Frontal cortex (tissue), 4 donors: Measurements from ENCODE around the gene IER5. TPM values are rescaled to one million over a fixed set of nuclear protein-coding genes. Genes with fewer than 3 reads are reported as not detected.
"Not testable (repeated sequence)": the region's sequence is repeated elsewhere in the genome, so short reads cannot be mapped to it uniquely, and the experiment has no call there.

Experiments used
- DNase-seq, 2 donors: peaks; one replicate each; pipeline ENCODE4 v3.0.0; 2012; ENCODE audit warnings: low spot score in 2 of 2
- FAIRE-seq: peaks from 2 replicates; lab custom pipeline; 2012; peaks lifted over from hg19 to GRCh38; lab: Jason Lieb, UNC
- total RNA-seq: library from RNA; depleted of rRNA; stranded (reverse); fragments of >200 nt; gene quantifications from one replicate; pipeline ENCODE4 v1.2.3, GENCODE V29; 2014
- donor health status: control.
- donor health status: control.
- donor health status: control.

Gene IER5
- total RNA-seq, 1 donor from 2014 or later, result 22.0 TPM

DNA sequence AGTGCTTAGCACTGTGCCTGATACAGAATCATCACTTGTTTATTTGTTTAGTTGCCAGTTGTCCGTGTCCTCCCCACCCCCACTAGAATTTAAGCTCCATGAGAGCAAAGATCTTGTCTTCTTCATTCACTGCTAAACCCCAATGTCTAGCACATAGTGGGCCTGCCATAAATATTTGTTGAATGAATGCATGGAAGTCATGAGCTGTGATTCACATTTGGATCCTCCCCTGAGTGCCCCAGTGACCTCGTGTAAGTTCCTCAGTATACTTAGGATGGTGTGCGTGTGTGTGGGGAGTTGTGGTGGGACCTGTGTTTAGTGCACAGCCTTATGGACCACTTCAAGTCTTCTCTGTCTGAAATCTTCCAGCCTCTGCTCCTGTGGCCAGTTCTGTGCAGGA, 23.1 kb downstream of the IER5 start:
- FAIRE-seq, result no peak
- no peak for DNase-seq

DNA sequence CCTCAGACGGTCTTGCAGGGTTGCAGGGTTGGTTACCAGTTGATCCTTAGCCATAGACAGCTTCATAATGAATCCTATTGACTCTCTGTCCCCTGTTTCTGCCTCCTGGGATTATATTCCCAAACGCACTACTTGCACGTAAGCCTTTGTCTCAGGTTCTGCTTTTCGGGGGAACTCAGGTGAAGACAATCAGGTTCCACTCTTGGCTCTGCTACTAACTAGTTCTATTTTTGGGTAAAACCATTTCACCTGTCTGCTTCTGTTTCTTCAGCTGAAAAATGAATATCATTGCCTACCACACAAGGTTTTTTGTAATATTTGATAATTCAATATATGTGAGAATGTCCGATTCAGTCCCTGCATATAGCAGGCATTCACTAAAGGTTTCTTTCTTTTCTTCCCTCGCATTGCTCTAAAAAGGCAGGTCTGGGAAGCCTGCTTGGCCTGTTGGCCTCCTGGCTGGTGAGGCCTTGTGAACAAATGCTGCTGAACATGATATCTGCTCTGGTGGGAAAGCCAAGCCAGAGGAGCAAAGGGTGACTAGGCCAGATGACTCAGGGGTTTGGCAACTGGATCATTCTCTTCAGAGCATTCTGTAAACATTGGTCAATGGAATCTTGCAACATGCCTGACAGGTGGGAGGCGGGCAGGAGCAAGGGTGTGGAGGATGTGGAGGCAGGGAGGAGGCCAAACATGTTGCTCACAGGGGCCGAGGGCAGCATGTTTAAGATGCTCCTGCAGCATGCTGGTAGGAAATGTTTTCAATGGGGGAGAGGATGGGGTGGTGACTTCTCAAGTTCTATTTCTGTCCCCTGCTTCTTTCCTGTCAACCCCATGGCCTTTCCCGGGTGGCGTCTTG, 23.8 kb downstream of the IER5 start:
- FAIRE-seq (no peak), DNase-seq (no peak)

DNA sequence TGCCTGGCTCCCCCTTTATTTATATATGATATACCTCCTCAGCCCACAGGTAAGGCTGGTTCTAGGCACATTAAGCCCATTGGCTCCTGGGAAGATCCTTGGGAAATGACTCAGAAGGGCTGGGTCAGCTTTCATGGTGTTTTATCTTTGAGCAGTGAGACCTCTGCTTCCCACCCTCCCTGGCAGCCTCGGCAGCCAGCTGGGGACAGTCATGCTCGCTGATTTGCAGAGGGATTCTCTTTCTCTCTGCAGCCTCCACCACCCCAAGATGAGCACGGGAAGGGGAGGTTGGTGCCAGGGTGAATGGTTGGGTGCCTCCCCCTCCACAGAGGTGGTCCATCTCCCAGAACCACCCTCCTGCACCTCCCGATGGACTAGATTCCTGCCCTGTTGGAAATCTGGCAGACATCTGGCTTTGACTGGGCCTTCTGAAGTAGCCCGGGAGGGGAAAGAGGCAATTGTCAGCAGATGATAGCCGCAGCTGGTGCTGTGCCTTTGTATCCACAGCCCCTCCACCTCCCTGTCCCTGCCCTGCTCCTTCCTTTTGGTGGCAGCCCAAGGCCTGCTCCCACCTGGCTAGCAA, 24.6 kb downstream of the IER5 start:
- FAIRE-seq (no peak), DNase-seq (no peak)

DNA sequence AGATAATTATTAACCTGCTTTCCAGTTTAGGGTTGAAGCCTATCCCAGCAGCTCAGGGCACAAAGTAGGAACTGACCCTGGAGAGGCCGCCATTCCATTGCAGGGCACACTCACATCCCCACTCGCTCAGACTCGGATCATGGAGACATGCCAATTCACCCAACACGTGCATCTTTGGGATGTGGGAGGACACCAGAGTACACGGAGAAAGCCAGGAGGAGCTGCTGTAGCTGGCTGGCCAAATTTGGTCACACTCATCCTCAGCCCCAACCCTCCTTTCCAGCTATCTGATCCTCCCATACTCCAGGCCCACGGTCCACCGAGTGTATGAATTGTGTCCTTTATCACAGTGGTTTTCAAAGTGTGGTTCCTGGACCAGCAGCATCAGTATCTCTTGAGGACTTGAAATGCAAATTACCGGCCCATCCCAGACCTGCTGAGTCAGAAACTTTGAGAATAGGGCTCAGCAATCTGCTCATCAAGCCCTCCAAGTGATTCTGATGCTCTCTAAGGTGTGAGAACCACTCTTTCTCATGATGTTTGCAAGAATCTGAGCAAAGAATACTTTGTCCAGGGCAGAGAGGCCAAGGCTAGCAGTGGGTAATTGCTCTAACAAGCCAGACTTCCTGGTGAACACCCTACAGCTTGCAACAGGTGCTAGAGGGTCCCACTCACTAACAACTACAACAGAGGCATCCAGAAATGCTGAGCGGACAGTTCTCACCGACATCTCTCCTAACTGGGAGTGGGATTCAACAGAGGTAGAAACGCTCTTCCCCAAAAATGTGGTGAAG, 26.3 kb downstream of the IER5 start:
- FAIRE-seq, result no peak
- no peak for DNase-seq

DNA sequence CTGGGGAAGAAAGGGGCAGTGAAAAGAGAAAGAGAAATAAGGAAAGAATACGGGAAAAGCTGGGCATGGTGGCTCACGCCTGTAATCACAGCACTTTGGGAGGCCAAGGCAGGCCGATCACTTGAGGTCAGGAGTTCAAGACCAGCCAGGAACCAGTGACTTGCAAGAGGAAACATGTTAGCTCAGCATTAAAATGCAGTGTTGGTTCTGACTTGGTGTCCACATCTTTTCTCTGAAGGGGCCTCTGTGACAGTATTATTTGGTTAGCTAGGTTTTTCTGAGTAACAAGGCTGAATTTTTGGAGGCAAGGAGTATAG, 26.8 kb downstream of the IER5 start:
- no peak for DNase-seq
- FAIRE-seq, result no peak

DNA sequence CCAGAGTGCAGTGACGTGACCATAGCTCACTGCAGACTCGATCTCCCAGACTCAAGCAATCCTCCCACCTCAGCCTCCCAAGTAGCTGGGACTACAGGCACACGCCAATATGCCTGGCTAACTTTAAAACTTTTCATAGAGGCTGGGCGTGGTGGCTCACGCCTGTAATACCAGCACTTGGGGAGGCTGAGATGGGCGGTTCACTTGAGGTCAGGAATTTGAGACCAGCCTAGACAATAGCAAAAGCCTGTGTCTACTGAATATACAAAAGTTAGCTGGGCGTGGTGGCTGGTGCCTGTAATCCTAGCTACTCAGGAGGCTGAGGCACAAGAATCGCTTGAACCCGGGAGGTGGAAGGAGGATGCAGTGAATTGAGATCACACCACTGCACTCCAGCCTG, 27.5 kb downstream of the IER5 start:
- DNase-seq, result not testable (repeated sequence)

DNA sequence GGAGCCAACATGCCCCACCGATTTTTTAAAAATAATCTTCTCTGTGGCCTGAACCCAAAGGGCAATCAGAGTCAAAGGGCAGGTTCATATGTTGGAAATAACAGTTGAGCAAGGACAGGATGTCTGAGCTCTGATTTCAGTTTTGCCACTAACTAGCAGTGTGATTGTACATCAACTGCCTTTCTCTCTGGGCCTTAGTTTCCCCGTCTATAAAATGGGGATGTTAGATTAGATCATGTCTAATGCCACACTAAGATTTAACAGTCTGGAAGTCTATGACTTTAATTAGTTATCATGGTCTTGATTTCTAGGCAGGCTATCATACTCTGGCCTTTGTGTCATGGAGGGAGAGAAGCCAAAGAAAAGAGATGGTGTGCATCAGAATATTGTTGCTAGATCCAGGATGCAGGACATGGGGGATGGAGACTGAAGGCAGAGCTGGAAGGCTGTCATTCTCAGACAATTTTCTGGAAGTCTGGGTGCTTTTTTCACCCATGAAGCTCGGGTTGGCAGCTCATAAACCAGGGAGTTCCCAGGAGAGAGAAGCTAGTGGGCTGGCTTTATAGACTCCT, 28.4 kb downstream of the IER5 start:
- FAIRE-seq (no peak), DNase-seq (no peak)

More for the DNA sequence above, 27.5 kb downstream of the IER5 start:
- FAIRE-seq, result not testable (repeated sequence)

DNA sequence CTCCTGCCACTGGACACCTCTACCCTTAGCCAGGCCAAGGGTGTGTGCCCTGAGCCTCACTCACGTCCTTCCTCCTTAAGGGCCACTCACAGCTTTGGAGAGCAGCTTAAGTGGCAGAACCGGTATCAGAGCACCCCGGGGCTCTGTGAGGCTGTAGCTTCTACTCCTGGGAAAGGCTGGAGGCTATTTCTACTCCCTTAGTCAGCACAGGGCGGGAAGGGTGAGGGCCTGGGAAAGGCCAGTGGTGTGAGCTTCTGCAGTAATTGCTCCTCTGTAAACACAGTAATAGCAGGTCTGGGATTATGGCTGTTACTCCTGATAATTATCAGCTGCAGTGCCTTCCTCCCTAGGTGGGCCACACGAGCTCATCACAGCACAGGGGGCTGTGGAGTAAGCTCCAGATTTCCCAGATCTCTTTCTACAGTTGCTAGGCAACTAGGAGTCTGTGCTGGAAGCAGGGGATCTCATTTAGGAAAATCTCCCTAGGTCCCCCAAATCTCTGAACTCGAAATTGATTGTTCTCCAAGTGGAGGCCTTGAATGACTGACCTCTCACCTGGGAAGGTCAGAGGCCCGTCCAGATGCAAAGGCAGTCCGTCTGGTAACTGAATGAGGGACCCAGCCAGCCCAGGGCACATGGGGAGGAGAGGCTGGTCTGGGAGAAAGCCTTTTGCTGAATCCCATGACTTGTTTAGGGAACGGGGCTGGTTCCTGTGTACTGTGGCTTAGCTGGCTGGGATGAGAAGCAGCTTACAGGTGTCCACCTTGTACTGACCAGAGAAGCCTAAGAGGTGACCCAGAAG, 29.3 kb downstream of the IER5 start:
- DNase-seq (no peak), FAIRE-seq (no peak)

DNA sequence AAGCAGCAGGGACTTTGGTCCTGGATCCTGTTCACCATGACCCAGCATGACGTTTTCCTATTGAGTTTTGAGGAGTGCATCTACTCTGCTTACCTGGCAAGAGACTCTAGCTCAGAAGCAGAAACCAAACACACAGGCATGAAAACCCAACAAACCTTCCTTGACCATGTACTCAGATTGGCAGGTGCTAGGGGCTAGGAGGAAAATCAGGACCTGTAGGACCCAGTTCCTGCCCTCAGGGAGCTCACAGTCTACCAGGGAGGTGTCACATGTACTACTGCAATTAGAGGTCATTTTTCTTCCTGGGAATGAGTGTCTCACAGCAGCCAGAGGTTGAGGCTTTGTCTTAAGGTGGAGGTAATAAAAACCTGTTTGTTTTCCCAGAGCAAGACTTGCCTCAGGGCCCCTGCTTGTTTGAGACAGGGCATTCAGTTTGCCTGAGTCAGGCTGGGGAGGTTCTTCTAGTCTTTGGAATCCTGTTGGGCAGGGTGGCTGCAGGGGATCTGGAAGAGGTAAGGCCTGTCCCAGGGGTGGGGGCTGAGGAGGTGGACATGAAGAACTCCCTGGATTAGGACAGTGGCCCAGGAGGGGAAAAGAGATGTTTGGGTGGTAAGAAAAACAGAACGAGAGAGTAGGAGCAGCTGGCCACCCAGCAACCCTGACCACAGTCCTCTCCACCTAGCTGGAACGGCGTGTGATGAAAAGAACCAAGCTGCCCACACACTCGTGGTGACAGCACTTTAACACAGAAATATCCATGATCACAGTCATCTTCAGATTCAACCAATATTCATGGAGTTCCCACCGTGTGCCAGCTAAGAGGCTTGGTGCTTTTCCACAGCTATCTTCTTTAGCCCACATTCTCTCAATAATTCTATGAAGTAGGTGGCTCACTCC, 30.8 kb downstream of the IER5 start:
- DNase-seq (no peak), FAIRE-seq (no peak)

DNA sequence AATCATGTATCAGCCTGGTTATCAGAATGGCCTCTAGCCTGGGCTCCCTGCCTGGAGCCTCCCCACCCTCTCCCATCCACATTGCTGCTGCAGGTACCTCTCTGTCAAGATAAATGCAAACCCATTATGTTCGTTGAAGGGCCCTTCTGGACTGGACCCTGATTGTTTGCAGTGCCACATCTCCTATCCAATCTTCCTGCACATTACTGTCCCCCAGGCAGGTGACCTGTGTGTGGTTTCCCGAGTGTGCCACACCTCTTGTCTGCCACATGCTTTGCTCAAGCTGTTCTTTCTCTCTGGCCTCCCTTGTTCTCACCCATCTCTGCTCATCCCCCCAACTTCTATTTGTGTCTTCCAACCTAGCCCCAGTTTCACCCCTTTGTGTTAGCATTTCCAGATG, 32.4 kb downstream of the IER5 start:
- no peak for DNase-seq
- FAIRE-seq, result no peak

DNA sequence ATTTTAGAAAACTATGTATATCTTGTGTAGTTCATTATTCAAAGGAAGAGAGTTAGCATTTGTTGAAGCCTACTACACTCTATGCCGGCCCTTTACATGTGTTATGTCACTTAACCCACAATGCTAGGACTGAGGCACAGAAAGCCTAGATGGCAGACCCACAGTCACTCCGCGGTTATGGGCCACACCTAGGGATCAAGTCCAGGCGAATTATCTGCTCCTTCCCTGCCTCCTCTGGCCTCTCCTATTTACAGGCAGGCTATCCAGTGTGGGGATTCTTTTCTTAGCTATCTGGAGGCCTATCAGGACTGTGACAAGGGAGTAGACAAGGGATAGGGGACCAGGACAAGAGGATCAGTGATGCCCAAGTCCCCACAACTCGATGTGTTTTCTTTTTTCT, 33.0 kb downstream of the IER5 start:
- no peak for DNase-seq
- FAIRE-seq, result no peak

DNA sequence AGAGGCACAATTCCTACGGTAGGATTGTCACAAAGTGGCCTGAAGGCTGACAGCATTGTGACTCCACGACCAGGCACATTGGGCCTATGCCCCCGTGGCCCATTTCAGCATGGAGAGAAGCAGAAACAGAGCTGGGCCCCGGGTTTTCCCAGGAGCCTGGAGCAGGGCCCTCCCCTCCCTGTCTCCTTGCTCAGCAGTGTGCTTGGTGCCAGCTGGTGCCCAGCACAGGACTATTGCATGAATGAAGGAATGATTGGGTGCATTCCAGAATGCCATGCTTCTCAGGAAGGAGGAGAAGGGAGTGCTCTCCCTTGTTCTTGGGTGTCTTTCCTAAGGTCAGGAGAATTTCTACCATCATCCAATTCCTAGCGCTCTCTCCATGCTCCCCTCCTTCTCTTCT, 33.7 kb downstream of the IER5 start:
- FAIRE-seq (no peak), DNase-seq (no peak)

DNA sequence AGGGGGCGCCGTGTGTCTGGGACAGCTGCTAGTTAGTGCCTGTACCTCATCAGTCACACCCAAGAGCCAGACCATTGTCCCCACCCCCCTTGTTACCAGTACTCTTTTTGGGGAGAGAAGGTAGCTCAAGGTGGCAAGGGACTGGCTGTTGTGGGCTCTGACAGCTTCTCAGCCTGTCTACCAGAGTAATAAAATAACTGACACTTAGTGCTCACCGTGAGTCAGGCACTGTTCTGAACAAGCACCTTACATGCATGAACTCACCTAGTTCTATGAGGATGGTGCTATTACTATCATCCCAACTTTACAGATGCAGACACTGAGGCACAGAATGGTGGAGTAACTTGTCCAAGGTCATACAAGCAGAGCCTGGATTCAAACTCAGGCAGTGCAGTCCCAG, 34.7 kb downstream of the IER5 start:
- DNase-seq, result no peak
- FAIRE-seq, result no peak

DNA sequence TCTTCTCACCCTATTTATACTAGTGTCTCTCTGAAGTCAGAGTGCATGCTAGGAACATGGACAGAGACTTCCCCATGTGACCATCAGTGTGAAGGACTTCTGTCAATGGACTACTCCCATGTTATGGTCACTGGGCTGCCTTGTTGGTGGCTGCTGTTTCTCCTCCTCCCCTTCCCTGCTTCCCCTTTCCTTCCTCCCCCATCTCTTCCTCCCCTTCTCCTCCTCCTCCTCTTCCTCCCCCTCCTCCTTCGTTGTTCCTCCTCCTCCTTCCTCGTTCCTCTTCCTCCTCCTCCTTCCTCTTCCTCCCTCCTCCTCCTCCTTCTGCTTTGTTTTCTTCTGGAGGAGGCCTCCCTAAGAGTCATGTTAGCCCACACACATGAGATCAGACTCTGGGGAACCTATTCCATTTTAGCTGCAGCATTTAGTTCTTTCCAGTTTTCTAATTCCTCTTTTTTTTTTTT, 35.8 kb downstream of the IER5 start:
- DNase-seq (no peak), FAIRE-seq (no peak)

DNA sequence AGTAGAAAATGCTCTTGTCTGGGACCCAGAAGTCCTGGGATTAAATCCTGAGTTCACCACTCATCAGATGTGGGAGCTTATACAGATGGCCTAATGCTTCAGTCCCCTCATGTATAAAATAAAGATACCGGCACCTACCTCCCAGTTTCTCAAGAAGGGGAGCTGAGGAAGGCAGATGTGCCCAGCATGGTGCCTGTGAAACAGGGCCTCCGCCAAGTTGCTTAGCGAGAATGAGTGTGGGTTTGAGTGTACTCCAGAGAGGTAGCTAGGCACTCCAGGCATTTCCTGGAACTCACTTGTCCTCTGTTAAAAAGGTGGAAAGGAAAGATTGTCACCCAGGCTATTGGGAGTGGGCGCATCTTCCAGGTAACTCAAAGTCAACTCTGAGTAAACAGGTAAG, 37.8 kb downstream of the IER5 start:
- no peak for FAIRE-seq
- DNase-seq, result no peak

DNA sequence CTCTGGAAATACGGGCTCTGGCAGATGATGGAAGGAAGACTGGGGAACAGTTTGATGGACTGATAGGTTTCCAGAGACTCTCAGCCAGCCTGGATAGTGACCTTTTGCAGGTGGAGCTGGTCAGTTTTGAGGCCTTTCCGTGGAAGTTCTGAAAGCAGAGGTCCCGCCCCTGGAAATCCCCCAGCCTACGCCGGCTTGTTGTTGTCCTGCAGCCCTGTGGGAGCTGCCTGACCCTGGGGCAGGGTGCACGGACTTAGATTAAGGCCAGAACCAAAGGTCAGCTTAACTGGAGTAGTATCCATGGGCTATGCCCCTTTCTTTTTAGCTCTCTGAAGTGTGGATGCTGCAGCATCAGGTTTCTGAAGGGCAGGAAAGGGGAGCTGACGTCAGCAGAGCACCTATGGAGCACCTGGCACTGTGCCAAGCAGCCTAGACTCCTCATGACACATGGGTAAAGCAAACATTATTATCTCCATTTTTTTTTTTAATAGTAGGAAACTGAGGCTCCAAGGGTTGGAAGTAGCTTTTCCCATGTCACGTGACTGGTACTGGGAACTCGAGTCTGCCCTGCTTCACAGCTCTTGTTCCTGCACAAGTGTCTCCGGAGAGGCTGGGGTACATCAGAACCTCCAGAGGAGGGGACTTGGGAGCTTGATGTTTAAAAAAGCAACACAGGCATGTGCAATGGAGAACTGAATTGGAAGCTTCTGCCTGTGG, 38.5 kb downstream of the IER5 start:
- FAIRE-seq (no peak), DNase-seq (no peak)

DNA sequence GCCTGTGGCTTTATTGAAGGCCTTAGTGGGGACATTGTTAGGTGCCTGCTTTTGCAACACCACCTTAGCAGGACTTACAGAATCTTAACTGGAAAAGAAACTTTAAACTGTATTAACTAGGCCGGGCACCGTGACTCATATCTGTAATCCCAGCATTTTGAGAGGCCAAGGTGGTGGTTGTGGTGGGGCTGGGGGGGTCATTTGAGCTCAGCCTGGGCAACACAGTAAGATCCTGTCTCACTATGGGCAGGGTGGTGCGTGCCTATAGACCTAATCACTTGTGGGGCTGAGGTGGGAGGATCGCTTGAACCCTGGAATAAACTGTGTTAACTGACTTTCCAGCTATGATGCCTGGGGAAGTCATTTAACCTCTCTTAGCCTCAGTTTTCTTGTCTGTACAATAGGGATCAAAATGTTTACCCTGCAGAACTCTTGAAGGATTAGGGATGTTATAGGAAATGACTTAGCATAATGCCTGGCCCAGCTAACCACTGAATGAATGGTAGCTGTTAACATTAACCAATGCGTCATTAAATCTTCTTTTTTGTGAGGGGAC, 39.5 kb downstream of the IER5 start:
- DNase-seq (no peak), FAIRE-seq (no peak)
